Measurements from ENCODE around the gene TMEM132A. TPM values are rescaled to one million over a fixed set of nuclear protein-coding genes. Genes with fewer than 3 reads are reported as not detected.

TMEM132A gene
- total RNA-seq (2014; rRNA removed; shearing (Covaris generic)), result 28.6 and 39.0 TPM in 2 replicates

DNA sequence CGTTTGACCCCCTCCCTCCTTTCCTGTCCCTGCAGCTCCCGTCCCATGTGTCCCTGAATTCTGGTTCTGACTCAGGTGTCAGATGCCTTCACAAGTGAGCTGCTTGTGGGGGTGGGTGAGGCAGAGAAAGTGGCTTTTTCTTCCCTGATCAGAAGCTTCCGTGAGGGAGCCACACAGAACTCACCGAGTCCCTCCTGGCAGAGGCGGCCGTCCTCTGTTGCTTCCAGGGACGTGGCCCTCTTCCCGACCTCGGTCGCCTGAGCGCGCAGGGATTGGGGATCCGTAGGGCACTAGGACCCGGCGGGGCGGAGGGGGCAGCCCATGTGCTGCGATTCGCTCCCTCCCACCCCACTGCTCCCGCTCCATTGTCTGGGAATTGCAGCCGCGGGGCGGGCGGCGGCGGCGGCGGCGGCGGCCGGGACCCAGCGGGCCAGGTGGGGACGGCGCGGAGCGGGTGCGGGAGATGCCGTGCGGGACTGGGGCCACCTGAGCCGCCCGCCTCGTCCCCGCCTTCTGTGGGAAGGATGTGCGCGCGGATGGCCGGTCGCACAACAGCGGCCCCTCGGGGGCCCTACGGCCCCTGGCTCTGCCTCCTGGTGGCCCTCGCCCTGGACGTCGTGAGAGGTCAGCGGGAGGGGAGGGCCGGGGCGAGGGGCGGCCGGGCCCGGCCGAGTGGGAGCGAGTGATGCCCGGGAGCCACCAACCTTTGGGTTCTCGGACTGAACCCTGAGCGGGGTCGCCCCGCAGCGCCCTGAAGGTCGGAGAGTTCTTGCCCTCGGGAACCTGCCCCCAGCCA is at the start of gene TMEM132A:
Gene TMEM132A (plus strand): TSS at position 351 of the 796 bp plus-strand sequence. CDS start 174 bp downstream, at position 525.
- DNase-seq (ENCODE audit: low spot score), result peak; percentile 69

DNA sequence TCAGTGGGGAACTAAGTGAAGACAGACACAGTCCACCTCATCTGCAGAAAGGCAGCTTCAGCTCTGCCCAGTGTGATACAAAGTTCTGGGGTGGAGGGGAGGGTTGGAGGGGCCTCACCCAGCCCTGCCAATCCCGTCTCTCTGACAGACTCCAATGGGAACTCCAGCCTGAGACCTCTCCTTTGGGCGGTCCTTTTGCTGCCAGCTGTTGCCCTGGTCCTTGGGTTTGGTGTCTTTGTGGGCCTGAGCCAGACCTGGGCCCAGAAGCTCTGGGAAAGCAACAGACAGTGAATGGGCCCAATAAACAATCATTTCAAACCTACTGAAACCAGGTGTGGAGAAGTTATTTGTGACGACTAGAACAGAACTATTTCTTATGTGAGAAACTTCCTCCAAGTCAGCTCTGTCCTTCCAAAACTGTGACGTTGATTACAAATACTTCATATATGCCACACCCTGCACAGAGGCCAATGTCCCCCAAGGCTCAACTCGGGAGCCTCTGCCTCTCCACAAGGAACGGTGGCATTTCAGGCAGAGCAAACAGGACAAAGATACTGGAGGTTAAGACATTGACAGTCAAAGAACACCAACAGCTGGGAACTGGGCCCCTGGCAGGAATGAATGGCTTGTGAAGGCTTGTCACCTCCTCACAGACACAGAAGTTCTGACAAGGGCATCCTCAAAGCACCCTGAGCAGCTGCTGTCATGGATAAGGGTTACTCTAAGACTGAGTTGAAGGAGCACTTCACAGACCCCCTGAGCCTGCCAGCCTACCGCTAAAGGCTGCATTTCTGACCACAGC is 48.7 kb upstream of the TMEM132A start:
- no peak for DNase-seq (ENCODE audit: low spot score)

DNA sequence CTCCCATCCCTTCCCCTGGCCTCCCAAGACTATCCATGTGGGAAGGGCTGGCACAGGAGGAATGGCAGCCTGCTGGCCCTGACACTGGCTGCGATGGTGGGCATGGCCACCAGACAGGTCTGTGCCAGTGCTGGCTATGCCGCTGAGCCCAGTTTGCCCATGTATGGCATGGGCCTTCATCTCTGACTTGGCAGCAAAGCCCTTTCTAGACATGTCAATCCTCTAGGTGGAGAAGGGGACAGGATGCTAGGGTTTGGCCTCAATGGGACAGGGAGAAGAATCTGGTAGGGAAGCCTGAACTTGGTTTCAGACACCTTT is 48.1 kb upstream of the TMEM132A start:
- no peak for DNase-seq (ENCODE audit: low spot score)

DNA sequence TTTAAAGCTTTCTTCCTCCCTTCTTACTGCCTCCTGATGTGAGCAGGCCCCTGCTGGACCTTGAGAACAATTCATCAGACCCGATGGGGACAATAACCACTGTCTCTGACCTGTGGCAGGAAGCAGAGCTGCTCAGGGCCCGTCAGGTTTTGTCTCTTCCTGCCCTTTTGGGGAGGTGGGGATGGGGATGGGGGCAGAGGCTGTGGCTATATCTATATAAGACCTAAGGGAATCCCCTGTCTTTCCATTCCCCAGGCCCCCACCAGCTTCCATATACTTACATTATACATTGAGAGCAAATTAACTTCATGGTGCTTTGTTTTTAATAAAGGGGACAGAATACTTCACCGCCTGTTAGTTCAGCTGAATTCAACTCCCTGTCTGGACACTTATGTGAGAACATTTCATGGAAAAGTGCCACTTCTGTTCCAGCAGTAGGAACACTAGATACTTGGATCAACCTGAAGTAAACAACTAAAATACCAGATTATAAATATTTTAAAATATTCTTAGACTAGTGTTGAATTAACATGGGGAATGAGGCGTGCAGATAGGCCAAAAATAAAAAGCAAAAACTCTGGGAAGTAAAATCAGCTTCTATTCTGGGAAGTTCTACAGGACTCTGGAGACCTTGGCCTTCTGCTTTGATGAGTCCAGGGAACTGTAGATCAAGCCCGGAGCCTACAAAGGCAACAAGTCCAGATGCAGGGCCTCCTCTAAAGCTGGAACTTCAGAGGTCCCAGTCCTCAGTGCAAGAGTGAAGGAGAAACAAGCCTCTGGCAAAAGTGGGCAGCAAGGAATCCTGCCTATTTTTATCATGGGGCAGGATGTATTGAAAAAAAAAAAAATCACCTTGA is 45.8 kb upstream of the TMEM132A start:
- no peak for DNase-seq (ENCODE audit: low spot score)

DNA sequence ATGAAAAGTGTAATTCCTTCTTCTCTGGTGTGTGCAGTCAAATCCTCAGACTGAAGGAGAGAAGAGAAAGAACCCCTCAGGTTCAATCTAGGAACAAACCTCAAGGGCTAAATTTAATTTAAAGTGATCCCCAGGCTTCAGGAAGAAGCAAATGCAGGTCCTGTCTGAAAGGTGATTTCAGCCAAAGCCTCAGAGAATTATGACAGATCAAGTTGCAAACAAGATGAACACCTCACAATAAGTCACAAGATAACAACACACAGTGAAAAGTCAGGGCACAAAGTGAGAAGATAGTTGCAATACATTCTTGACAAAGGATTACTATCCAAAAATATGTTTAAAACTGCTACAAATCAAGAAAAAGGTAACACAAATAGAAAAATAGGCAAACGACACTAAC is 45.2 kb upstream of the TMEM132A start:
- DNase-seq (ENCODE audit: low spot score), result no peak

- no peak for DNase-seq (ENCODE audit: low spot score)
Measured at GRCh38 chr11:60879971-60880588, 44.2 kb upstream of the TMEM132A start.

GRCh38 chr11:60880643-60881282 is 43.5 kb upstream of the TMEM132A start:
- no peak for DNase-seq (ENCODE audit: low spot score)

- DNase-seq (ENCODE audit: low spot score), result peak; percentile 35
Measured at GRCh38 chr11:60887556-60887955, 36.7 kb upstream of the TMEM132A start.

- DNase-seq (ENCODE audit: low spot score), result no peak
Measured at GRCh38 chr11:60889869-60890311, 34.4 kb upstream of the TMEM132A start.

DNA sequence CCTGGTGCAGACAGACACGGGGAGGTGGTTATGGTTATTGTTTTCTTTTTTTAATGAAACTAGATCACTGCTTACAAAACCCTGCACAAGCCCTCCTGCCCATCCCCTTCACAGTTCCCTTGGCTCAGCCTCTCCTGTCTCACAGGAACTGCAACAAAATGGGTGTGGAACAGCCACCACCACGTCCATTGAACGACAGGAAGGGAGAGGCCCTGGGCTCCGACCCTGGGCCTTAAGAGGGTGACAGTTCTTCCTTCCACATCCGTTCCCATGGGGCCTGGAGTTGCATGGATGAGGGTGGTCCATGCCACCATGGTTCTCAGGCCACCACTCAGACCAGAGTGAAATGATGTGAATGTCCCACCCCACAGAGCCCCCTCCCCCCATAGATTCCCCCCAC is 33.6 kb upstream of the TMEM132A start:
- DNase-seq (ENCODE audit: low spot score), result no peak

- DNase-seq (ENCODE audit: low spot score), result no peak
Measured at GRCh38 chr11:60891103-60891741, 33.0 kb upstream of the TMEM132A start.

DNA sequence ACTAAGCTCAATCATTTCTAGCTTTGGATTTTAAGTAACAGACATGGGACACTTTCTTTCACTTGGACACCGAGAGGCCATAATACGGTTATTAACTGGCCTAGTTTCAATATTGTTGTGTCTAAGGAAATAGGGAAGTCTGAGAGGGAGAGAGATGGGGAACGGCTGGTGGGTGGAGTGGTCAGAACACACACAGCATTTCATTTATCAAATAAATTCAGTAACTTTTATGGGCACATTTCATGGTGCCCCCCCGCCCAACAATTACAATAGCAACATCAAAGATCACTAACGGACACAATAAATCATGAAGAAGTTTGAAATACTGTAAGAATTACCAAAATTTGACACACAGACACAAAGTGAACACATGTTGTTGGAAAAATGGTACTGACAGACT is 28.6 kb upstream of the TMEM132A start:
- DNase-seq (ENCODE audit: low spot score), result no peak

- DNase-seq (ENCODE audit: low spot score), result no peak
Measured at GRCh38 chr11:60897496-60897895, 26.8 kb upstream of the TMEM132A start.

DNA sequence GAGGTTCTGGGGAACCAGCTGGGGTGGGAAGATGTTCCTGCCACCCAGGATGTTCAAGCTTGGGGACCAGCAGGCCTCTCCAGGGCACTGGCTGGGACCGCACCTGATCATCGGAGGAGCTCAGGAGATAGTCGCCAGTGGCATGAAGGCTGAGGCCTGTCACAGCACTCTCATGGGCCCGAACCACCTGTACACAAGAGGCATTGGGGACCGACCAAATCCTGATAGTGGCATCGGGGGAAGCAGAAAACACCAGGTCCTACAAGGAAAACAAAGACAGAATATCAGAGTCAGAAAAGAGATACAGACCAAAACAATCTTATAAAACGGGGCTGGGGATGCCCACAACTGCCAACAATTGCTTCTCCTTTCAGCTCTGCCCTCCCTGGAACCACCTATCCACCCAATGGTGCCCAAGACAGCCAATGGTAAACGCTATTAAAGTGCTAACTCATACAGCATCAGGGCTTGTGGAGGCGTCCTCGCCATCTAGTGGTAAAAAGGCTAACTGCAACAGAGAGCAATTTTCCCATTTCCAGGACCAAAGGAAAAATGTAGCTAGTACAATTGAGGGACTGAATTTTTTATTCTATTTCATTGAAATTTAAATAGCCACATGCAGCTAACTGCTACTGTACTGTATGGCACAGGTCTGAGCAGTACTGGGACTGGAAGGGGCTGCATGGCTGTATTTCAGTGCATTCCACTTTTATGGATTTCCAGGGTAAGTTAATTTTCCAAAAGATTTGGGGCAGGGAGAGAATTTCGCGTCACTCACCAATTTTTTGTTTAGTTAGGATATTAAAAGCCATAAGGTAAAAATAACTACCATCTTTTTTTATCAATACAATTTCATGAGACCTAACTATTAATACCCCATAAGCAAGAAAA is 25.0 kb upstream of the TMEM132A start:
- peak; percentile 83 for DNase-seq (ENCODE audit: low spot score)

GRCh38 chr11:60899977-60900376 is 24.3 kb upstream of the TMEM132A start:
- DNase-seq (ENCODE audit: low spot score), result no peak

DNA sequence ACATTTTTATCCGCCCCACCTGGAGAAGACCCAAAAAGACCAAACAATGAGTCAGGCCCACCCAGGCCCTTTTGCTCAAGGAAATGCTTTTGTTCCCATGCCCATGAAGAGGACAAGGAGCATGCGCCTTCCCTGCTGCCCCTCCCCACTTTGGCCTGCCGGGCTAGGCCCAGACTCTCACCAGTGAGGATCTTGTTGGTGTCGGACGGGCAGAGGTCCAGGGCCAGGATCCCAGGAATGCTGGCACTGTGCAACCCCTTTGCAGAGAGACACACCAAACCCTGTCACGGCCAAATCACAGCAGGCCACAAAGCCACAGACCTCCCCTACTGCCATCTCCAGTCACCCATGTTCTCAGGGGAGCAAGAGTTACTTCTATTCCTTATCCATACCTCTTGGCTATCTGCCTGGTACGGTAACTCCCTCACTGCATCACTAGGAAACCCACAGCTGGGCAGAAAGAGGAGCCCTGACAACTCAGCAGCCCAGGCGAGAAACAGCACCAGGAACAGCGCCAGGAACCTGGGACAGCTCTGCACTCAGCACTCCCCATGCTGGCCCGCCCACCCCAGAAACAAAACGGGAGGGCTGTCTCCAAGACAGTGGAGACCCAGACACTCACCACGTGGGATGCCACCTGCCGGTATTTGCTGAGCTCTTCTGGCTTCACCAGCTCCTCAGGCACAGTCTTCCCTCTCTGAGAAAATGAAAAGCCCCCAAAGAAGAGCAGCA is 23.4 kb upstream of the TMEM132A start:
- DNase-seq (ENCODE audit: low spot score), result no peak

DNA sequence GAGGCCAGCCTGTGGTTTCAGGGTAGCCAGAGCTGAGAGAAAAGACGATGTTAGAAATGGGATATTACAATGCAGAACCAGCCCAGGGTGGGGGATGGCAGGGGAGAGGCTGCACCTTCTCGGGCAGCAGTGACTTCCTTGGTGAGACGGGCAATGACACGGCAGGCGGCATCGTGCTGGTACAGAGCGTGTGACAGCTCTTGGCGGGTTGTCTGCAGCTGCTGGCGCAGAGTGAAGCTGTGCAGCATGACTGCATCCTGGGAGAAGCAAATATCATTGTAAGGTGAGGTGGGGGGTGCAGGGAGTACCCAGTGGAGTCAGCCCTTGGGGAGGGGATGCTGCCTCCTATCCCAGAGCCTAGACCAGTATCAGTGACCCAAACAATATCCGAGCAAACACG is 21.6 kb upstream of the TMEM132A start:
- no peak for DNase-seq (ENCODE audit: low spot score)

DNA sequence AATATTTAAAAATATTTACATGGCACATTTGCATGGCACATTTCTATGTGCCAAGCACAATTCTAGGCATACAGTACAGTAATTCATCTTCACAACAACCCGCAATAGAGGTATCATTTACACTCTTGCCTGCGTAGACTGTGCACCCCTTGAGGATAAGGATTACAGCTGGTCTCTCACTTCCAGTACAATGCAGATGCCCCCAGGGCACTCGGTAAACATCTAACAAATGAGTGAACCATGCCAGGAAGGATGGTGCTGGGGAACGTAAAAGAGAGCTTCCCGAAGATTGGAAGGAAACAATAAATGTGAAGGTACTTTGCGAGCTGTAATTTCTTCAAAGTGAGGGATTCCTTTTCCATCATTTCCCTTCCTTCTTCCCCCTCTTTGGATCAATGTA is 19.2 kb upstream of the TMEM132A start:
- no peak for DNase-seq (ENCODE audit: low spot score)

GRCh38 chr11:60905551-60906113 is 18.6 kb upstream of the TMEM132A start:
- no peak for DNase-seq (ENCODE audit: low spot score)

Measured in H4 (cell line).